K562 (cell line): ENCODE results near the gene WNT16. TPM values are rescaled to one million over a fixed set of nuclear protein-coding genes. Genes with fewer than 3 reads are reported as not detected.
A peak's percentile ranks its signal among the peaks of the same experiment; 100 is the strongest.

ENCODE experiments used
- CREB1 ChIP-seq, 2 experiments: sonication (generic) in 1 of 2; formaldehyde crosslinking in 1 of 2; IDR thresholded peaks; 2 replicates each; pipeline versions ENCODE4 v1.6.1 to v1.8.0; 2012 to 2022; ENCODE audit warnings: inconsistent platforms in 1 of 2, mild to moderate bottlenecking in 1 of 2, missing genetic modification reagents in 1 of 2, moderate library complexity in 1 of 2
- MCM7 ChIP-seq, 2 experiments: fragments of 450-650 bp; IDR thresholded peaks; 2 replicates each; pipeline ENCODE4 v1.6.1; 2016 to 2018
- MYBL2 ChIP-seq, 2 experiments: fragments of 450-650 bp in 1 of 2; sonication (generic) in 1 of 2; formaldehyde crosslinking in 1 of 2; IDR thresholded peaks; 2 replicates each; pipeline versions ENCODE4 v1.6.1 to v1.8.1; 2017 to 2022; ENCODE audit warnings: borderline replicate concordance in 1 of 2, inconsistent platforms in 1 of 2, low read depth in 1 of 2, mild to moderate bottlenecking in 1 of 2, missing genetic modification reagents in 1 of 2, moderate library complexity in 1 of 2
- RBFOX2 ChIP-seq: fragments of 200-400 bp; formaldehyde crosslinking; IDR thresholded peaks from 2 replicates; pipeline ENCODE4 v1.6.1; 2017; ENCODE audit warnings: low read depth, mild to moderate bottlenecking, low read length, moderate library complexity
- SMC3 ChIP-seq: conservative IDR thresholded peaks from 2 replicates; pipeline ENCODE4 v1.6.1; 2011; ENCODE audit warnings: low read depth, low read length, improper control_type of control experiment; ENCODE audit not compliant: insufficient read depth
- TAF15 ChIP-seq: fragments of 200-400 bp; formaldehyde crosslinking; IDR thresholded peaks from 2 replicates; pipeline ENCODE4 v1.6.1; 2017; ENCODE audit warnings: mild to moderate bottlenecking, low read depth, low read length, moderate library complexity
- TBL1XR1 ChIP-seq, 2 experiments: IDR thresholded peaks; 2 replicates each; pipeline ENCODE4 v1.6.1; 2012; ENCODE audit warnings: improper control_type of control experiment in 2 of 2, low read length in 2 of 2, mild to moderate bottlenecking in 1 of 2
- ZBED1 ChIP-seq: IDR thresholded peaks from 2 replicates; pipeline ENCODE4 v1.6.1; 2014
- ZNF140 ChIP-seq: fragments of 250-450 bp; sonication (Bioruptor Pico); IDR thresholded peaks from 2 replicates; pipeline ENCODE4 v1.8.0; 2021; ENCODE audit warnings: moderate library complexity, mild to moderate bottlenecking, inconsistent platforms
- ZNF830 ChIP-seq: fragments of 250-450 bp; sonication (Bioruptor Pico); IDR thresholded peaks from 2 replicates; pipeline ENCODE4 v1.5.0; 2021; ENCODE audit warnings: mild to moderate bottlenecking
- ZZZ3 ChIP-seq: fragments of 450-650 bp; IDR thresholded peaks from 2 replicates; pipeline ENCODE4 v1.6.1; 2016; ENCODE audit warnings: antibody characterized with exemption, mild to moderate bottlenecking, moderate library complexity
- polyA plus RNA-seq, 8 experiments: library from polyadenylated mRNA; depleted of rRNA in 4 of 8; stranded (reverse) in 5 of 8; unstranded in 3 of 8; fragments of >200 nt; fragmentation: Nextera tagmentation in 2 of 8; fragmentation: Illumina TruSeq in 1 of 8; extraction: Ambion mirVana in 2 of 8; extraction: Trizol in 1 of 8; gene quantifications; 2 replicates each; pipeline versions ENCODE4 v1.2.1 to v1.2.3, GENCODE V29; 2011 to 2014; ENCODE audit warnings: inconsistent platforms in 1 of 8, missing spikeins in 1 of 8
- total RNA-seq, 7 experiments: library from RNA; depleted of rRNA in 6 of 7; stranded (reverse); fragments of >200 nt in 6 of 7; fragmentation: Illumina TruSeq in 2 of 7; extraction: Trizol in 2 of 7; gene quantifications; 2 replicates each; pipeline versions ENCODE4 v1.2.1 to v1.2.3, GENCODE V29; 2011 to 2021; ENCODE audit warnings: low replicate concordance in 1 of 7
- TF ChIP-seq, protein P1 (sequence below): sonication (generic); formaldehyde crosslinking; IDR thresholded peaks from 2 replicates; pipeline ENCODE4 v1.8.1; 2023; ENCODE audit warnings: mild to moderate bottlenecking, missing genetic modification reagents
- TF ChIP-seq, protein P2 (sequence below), 3 experiments: fragments of 200-800 bp in 1 of 3; sonication (Bioruptor generic) in 1 of 3; sonication (generic) in 1 of 3; formaldehyde crosslinking in 1 of 3; IDR thresholded peaks; 2 replicates each; pipeline versions ENCODE4 v1.6.1 to v1.8.0; 2016 to 2022; ENCODE audit warnings: mild to moderate bottlenecking in 2 of 3, missing compliant biosample characterization in 2 of 3, missing genetic modification characterization in 2 of 3, missing genetic modification reagents in 1 of 3
- TF ChIP-seq, protein P3 (sequence below): sonication (generic); formaldehyde crosslinking; IDR thresholded peaks from 2 replicates; pipeline ENCODE4 v1.8.1; 2023; ENCODE audit warnings: mild to moderate bottlenecking, missing genetic modification reagents
- TF ChIP-seq, protein P4 (sequence below): fragments of 450-650 bp; formaldehyde crosslinking; IDR thresholded peaks from 2 replicates; pipeline ENCODE4 v1.4.0; 2020; ENCODE audit warnings: mild to moderate bottlenecking, moderate library complexity

WNT16 gene
- total and polyA plus RNA-seq, 9 of the 15 experiments (the other 6 are each of a cell fraction or from before 2014, with no cell fraction given) = 0.06 to 0.07 TPM; not detected in 7

DNA sequence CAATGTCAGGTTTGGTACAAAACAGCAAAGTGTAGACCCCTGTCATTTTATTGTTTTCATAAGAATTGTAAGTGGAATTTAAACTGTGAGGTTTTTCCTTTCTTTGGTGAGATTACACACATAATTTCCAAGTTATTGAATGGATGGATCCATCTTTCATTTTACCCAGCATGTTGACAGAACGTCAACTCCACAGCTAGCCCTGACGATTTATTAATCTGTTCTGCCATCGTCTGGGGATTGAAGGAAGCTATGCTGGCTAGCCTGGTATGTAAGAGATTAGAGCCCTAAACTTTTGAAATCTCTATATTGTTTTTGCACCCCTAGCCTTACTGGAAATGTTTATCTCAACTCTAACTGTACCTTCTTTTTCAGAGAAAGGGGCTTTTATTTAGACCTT, 8.6 kb downstream of the WNT16 start (continued):
- TF ChIP-seq, protein P1, sequence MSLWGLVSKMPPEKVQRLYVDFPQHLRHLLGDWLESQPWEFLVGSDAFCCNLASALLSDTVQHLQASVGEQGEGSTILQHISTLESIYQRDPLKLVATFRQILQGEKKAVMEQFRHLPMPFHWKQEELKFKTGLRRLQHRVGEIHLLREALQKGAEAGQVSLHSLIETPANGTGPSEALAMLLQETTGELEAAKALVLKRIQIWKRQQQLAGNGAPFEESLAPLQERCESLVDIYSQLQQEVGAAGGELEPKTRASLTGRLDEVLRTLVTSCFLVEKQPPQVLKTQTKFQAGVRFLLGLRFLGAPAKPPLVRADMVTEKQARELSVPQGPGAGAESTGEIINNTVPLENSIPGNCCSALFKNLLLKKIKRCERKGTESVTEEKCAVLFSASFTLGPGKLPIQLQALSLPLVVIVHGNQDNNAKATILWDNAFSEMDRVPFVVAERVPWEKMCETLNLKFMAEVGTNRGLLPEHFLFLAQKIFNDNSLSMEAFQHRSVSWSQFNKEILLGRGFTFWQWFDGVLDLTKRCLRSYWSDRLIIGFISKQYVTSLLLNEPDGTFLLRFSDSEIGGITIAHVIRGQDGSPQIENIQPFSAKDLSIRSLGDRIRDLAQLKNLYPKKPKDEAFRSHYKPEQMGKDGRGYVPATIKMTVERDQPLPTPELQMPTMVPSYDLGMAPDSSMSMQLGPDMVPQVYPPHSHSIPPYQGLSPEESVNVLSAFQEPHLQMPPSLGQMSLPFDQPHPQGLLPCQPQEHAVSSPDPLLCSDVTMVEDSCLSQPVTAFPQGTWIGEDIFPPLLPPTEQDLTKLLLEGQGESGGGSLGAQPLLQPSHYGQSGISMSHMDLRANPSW (CRISPR knock-in tag) = no peak
- no peak for TF ChIP-seq ZBED1
- TF ChIP-seq SMC3 = 0 out of 2 replicates have a peak, but pooled peaks have one; percentile 38
- TF ChIP-seq ZNF140 (CRISPR knock-in tag) = no peak
- TF ChIP-seq, protein P2, sequence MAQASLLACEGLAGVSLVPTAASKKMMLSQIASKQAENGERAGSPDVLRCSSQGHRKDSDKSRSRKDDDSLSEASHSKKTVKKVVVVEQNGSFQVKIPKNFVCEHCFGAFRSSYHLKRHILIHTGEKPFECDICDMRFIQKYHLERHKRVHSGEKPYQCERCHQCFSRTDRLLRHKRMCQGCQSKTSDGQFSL (CRISPR knock-in tag; IDR thresholded peaks at IDR 0.05) = no peak
- TF ChIP-seq, protein P2 (tag; IDR thresholded peaks at IDR 0.05) = no peak
- TF ChIP-seq, protein P3, sequence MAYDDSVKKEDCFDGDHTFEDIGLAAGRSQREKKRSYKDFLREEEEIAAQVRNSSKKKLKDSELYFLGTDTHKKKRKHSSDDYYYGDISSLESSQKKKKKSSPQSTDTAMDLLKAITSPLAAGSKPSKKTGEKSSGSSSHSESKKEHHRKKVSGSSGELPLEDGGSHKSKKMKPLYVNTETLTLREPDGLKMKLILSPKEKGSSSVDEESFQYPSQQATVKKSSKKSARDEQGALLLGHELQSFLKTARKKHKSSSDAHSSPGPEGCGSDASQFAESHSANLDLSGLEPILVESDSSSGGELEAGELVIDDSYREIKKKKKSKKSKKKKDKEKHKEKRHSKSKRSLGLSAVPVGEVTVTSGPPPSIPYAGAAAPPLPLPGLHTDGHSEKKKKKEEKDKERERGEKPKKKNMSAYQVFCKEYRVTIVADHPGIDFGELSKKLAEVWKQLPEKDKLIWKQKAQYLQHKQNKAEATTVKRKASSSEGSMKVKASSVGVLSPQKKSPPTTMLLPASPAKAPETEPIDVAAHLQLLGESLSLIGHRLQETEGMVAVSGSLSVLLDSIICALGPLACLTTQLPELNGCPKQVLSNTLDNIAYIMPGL (CRISPR knock-in tag) = no peak
- TF ChIP-seq MCM7 (IDR thresholded peaks at IDR 0.05) = no peak
- TF ChIP-seq TBL1XR1 (IDR thresholded peaks at IDR 0.05; ENCODE audit: low read length in 2 of 2) = no peak
- TF ChIP-seq RBFOX2 = no peak
- TF ChIP-seq ZZZ3 = no peak
- TF ChIP-seq TAF15 = no peak
- TF ChIP-seq MYBL2 (IDR thresholded peaks at IDR 0.05; ENCODE audit: low read depth) = no peak
- no peak for TF ChIP-seq MYBL2 (CRISPR knock-in tag; IDR thresholded peaks at IDR 0.05; ENCODE audit: borderline replicate concordance)
- no peak for TF ChIP-seq ZNF830 (CRISPR knock-in tag)
- TF ChIP-seq, protein P4, sequence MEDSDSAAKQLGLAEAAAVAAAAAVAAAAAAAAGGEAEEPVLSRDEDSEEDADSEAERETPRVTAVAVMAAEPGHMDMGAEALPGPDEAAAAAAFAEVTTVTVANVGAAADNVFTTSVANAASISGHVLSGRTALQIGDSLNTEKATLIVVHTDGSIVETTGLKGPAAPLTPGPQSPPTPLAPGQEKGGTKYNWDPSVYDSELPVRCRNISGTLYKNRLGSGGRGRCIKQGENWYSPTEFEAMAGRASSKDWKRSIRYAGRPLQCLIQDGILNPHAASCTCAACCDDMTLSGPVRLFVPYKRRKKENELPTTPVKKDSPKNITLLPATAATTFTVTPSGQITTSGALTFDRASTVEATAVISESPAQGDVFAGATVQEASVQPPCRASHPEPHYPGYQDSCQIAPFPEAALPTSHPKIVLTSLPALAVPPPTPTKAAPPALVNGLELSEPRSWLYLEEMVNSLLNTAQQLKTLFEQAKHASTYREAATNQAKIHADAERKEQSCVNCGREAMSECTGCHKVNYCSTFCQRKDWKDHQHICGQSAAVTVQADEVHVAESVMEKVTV (CRISPR knock-in tag) = peak; percentile 63
- no peak for TF ChIP-seq CREB1 (IDR thresholded peaks at IDR 0.05)
- no peak for TF ChIP-seq CREB1 (CRISPR knock-in tag; IDR thresholded peaks at IDR 0.05)
